Amygdala (tissue), 56 donors: ENCODE measurements around the gene CORO2B.
A peak's percentile ranks its signal among the peaks of the same experiment; 100 is the strongest.

Experiments
- DNase-seq, 56 donors: peaks; one replicate each; lab custom pipeline; 2025; lab: John Stamatoyannopoulos, UW

CORO2B gene

DNA sequence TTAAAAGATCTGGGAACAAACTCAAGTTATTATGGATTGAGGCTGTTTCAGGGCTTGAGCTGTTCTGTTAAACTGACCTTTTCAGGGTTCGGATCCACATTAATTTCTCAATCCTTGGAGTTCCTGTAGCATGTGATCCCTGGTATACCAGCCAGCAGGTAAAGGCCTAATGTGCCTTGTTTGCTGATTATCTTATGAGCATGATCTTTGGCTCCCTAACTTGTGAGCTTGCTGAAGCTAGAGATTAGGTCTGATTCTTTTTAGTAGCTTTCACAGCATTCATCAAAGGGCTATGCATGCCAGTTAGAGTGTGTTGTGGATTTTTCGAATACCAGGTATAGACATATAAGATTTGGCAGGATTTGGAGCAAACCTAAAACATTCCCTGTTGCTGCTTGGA, 10.3 kb downstream of the CORO2B start:
- DNase-seq: no peak

DNA sequence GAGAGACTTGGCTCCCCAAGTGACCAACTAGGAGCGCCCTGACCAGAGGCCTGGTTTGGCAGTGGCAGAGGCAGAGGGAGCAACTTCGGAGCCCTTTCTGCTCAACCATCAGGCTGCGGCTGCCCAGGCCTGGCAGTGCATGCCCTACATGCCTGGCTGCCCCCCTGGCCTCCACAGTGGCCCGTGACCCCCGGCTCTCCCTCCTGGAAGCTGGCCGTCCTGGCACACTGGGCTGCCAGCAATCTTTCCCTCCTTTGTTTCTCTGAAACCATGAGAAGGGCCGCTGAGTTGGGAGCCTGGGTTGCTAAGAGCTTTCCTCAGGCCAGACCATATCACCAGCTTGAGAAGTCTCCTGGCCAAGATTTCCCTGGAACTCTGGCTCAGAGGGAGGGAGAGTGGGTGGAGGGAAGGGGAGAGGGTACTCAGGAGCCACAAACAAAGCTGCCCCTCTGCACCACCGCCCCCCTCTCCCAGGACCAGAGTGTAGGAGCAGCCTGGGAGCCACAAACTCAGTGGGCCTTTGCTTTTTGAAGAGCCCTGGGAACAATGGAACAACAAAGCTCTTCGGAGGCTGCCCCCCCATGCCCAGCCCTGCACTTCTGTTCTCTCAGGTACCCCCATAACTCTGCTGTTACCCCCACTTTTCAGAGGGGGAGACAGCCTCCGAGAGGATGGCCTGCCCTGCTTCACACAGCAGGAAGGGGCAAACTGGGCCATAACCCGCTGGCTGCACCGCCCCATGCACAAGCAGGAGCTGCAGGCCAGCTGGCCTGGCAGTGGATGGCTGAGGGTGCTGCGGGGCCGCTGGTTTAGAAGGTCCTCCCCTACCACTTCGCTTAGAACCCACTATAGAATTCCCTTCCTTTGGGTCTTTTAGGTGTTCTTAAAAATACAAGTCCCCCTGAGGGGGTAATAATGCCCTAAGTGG, 11.3 kb downstream of the CORO2B start:
- peak in 44 of 56 donors; percentile 25 to 82 (median 55) for DNase-seq

- DNase-seq: peak in 4 of 56 donors; percentile 27 to 41 (median 30)
These were observed 12.1 kb downstream of the CORO2B start for GRCh38 chr15:68590721-68591389.

- no peak for DNase-seq
These were observed 13.3 kb downstream of the CORO2B start for GRCh38 chr15:68592054-68592453.

DNA sequence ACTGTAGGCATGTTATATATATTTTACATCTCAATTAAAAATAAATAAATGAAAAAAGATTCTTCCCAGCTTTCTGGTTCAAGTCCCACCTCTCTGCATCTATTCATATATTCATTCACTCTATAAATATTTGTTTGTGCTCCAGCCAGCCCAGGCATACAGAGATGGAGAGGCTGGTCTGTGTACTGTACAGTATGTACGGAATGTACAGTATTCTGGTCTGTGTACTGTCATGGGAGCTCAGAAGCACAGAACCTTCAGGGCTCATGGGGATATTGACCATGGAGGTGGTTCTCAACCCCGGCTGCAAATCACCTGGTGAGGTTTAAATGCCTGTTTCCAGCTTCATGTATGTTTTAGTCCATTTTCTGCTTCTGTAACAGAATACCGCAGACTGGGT, 13.8 kb downstream of the CORO2B start:
- DNase-seq: no peak

GRCh38 chr15:68593341-68593740, 14.5 kb downstream of the CORO2B start:
- no peak for DNase-seq

DNA sequence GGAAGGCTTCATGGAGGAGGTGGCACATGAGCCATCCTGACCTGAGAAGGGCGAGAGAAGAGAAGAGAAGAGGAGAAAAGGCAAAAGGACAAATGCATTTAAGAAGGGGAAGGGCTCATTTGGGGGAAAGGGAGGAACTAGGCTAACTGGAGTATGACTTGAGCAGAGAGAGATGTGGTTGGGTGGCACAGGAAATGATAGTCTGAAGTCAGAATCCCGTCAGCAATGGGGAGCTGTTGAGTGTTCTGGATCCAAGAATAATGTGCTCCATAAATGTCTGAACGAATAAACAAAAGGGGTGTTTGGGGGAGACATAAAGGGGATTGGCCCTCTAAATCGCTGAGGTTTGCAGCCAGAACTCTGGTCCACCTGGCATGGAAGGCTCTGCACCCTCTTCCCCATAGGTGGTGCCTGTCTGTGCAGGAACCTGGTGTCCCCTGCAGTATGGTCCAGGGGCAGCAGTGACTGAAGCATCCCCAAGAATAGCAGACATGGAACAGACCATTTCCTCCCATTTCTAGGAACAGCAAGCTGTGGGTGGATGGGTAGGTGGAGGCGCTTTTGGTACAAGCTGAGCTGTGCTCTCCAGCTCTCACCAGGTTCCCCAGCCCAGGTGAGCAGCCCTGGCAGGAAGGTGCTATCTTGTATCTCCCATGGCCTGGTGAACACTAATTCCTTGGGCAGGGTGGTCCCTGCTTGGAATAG, 15.2 kb downstream of the CORO2B start:
- DNase-seq: no peak

GRCh38 chr15:68594533-68595259, 15.9 kb downstream of the CORO2B start:
- no peak for DNase-seq

DNA sequence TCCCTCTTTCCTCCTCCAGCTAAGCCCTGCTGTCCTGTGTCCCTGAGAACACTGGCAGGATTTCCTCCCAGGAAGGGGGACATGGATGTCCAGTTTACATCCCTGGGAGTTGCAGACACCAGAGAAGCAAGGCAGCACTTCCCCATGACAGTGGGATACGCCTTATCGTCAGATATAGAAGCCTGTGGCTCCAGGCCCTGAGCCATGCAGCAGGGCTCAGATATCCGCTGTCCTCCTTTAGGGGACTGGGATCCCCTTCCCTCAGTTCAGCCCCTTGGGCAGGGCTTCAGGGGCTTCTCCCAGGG, 16.4 kb downstream of the CORO2B start:
- no peak for DNase-seq

DNA sequence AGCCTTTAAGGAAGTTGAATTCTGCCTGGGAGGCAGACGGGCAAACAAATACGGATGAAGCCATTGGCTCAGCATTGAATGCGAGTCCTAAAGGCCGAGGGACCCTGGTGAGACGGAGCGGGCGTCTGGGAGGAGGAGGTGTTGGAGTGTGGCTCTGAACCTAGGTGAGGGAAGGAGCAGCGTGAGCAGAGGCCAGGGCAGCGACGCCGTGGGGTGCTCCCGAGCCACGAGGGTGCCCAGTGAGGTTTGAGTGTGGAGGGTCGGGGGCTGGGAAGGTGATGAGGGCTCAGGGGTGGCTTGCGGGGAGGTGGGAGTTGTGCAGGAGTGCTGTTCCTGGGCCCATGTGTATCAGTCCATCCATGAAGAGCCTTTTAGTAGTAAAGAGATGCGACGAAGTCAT, 17.0 kb downstream of the CORO2B start:
- no peak for DNase-seq

DNA sequence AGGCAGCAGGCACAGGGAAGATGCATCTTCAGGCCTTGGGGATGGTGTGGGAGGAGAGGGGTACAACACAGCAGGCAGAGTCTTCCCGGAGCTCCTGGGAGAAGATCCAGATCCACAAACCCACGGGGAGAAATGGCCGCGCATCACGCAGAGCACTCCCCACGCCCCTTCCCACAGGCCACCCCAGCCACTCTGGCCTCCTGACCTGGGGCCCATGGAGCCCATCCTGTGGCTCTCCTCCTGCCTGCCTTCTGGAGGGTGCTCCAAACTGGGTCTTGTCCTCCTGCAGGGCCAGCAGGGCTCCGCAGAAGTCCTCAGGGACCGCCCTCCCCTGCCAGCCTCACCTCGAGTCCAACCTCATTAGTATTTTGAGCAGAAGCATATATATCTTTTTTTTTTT, 17.9 kb downstream of the CORO2B start:
- DNase-seq: no peak

DNA sequence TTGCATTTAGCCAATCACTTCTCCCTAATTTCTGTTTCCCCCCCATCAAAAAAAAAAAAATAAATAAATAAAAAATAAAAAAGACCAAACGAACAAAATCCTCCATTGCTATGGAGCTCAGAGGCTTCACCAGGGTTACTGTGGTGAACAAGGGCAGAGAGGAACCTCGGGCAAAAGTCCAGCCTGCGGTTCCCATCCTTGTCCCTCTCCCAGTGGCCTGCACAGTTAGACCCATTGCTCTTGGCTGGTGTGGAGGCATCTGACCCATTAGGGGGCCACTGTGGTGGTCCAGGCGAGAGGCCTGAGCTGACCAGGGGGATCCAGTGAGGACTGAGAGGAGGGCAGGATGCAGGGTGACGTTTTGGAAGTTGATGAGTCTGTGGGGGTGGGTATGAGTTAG, 18.8 kb downstream of the CORO2B start:
- DNase-seq: no peak

GRCh38 chr15:68598171-68599152, 19.7 kb downstream of the CORO2B start:
- DNase-seq: peak in 1 of 56 donors; percentile 32

DNA sequence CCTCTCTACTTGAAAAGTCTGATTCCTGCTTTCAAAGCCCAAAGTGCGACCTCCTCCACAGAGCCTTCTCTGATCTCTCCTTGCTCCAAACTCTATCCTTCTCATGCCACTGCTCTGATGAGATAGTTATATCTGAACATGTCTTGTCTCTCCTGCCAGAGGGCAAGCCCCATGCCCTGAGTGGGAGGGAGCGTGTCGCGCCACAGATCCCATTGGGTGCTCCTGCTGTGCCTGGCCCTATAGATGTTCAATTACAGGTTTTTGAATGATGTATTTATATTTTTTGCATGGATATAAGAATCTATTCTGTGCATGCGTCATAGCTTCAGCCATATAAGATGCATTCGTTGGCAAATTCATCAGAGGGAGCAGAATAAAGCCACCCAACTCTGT, 20.4 kb downstream of the CORO2B start:
- DNase-seq: no peak

- DNase-seq: peak in 29 of 56 donors; percentile 21 to 83 (median 52)
These were observed 20.8 kb downstream of the CORO2B start for GRCh38 chr15:68599560-68600071.

DNA sequence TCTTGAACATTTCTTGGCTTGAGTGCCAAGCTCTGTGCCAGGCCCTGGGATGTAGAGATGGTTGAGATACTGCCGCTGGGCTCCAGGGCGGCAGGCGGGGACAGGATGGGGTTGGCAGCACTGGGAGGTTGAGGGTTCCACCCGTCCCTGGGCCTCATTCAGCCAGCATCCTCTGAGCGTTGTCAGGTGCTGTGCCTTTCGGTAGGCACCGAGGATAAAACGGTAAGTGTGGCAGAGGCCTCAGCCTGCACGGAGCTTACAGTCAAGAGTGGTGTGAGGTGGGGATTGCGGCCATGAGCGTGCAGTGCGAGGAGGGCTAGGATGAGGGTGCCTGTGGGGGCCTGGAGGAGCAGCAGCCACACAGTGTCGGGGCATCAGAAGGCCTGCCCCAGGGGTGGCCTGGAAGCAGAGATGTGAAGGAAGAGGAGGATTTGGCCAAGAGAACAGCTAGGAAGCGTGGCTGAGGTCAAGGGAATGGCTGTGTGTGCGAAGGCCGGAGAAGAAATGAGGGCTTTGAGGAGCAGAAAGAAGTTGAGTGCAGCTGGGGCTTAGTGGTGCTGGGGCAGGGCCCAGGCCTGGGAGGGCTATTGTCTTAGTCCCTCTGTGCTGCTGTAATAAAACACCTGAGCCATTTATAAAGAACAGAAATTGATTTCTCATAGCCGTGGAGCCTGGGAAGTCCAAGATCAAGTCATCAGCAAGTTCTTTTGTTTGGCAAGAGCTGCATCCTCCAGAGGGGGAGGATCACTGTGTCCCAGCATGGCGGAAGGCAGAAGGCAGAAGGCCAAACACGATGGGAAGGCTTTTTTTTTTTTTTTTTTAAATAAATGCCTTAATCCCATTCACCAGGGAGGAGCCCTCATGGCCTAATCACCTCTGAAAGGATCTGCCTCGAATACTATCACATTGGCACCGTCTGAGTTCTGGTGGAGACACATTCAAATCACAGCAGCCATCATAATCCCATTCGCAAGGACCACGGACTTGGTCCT, 22.7 kb downstream of the CORO2B start:
- no peak for DNase-seq

DNA sequence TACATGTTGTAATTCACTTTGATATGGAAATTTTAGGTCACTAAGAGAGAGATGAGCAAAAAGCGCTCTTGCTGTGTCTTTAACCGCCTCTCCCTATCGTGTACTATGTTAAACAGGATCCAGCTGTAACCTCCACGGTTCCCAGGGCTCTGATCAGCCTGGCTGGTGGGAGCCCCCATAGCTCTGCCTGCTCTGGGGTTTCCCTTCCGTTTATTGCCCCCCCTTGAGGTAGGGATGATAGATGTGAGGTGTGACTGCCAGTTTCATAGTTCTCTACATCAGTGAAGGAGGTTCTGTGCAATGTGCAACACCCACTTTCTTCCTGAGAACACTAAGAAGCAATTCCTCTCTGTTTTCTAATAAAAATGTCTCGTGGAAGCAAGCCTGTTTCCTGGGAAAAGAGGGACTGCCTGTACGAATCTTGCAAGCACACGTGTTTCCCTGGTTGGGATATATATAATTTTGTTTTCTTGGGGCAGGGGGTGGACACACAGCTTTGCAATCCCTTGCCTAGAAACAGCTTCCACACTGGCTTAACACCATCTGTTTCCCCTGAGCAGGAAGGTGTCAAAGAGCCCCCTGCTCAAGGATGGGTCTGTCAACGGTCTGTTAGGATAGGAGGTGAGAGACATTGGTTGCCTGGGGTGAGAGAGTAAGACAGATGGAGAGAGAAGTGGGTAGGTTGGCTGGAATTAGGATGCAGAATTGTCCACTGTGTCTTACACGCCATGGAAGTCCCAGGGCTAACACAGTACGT, 23.8 kb downstream of the CORO2B start:
- no peak for DNase-seq
